Neural cell (in vitro differentiated cells): ENCODE measurements around the gene NSG1. TPM values are rescaled to one million over a fixed set of nuclear protein-coding genes. Genes with fewer than 3 reads are reported as not detected.

Source experiments
- H2AFZ ChIP-seq: fragments of 200-600, 300-800 bp; sonication (generic), shearing (Covaris generic); 2 replicates; pipeline ENCODE4 v1.6.0; 2014; ENCODE audit warnings: low read depth, mild to moderate bottlenecking, antibody characterized with exemption, low read length, moderate library complexity
- H3F3A ChIP-seq: fragments of 200-600 bp; shearing (Covaris generic); 2 replicates; pipeline ENCODE4 v1.6.1; 2016; ENCODE audit warnings: mild to moderate bottlenecking, moderate library complexity, mixed read lengths, antibody characterized with exemption, low read length; ENCODE audit not compliant: insufficient read depth, poor library complexity, severe bottlenecking
- H3K27ac ChIP-seq: fragments of 200-600, 300-800 bp; sonication (generic), shearing (Covaris generic); 2 replicates; pipeline ENCODE4 v1.5.1; 2014; ENCODE audit warnings: mild to moderate bottlenecking, low read length, moderate library complexity
- H3K27me3 ChIP-seq: fragments of 300-800, 200-600 bp; sonication (generic), shearing (Covaris generic); 2 replicates; pipeline ENCODE4 v1.6.0; 2014; ENCODE audit warnings: mild to moderate bottlenecking, low read depth, low read length, moderate library complexity; ENCODE audit not compliant: insufficient read depth
- H3K36me3 ChIP-seq: fragments of 300-800, 200-600 bp; sonication (generic), shearing (Covaris generic); 2 replicates; pipeline ENCODE4 v1.5.1; 2014; ENCODE audit warnings: mild to moderate bottlenecking, antibody characterized with exemption, low read length, moderate library complexity; ENCODE audit not compliant: insufficient read depth
- H3K4me2 ChIP-seq: fragments of 300-800, 200-600 bp; sonication (generic), shearing (Covaris generic); 2 replicates; pipeline ENCODE4 v1.6.0; 2014; ENCODE audit warnings: mild to moderate bottlenecking, low read length
- H3K4me3 ChIP-seq: fragments of 300-800, 200-600 bp; sonication (generic), shearing (Covaris generic); 2 replicates; pipeline ENCODE4 v1.5.1; 2014; ENCODE audit warnings: mild to moderate bottlenecking, low read length, moderate library complexity
- H3K79me2 ChIP-seq: fragments of 200-600 bp; shearing (Covaris generic); replicated peaks from 2 replicates; pipeline ENCODE4 v1.6.0; 2014; ENCODE audit warnings: mild to moderate bottlenecking, low read length, moderate library complexity; ENCODE audit not compliant: insufficient read depth
- H3K9ac ChIP-seq: fragments of 300-800, 200-600 bp; sonication (generic), shearing (Covaris generic); 2 replicates; pipeline ENCODE4 v1.6.1; 2016; ENCODE audit warnings: mild to moderate bottlenecking, low read length, mixed read lengths
- H3K9me2 ChIP-seq: fragments of 200-600 bp; shearing (Covaris generic); 2 replicates; pipeline ENCODE4 v1.6.1; 2016; ENCODE audit warnings: mild to moderate bottlenecking, low read length, mixed read lengths; ENCODE audit not compliant: insufficient read depth
- H3K9me3 ChIP-seq: fragments of 200-600, 300-800 bp; sonication (generic), shearing (Covaris generic); 2 replicates; pipeline ENCODE4 v1.6.1; 2016; ENCODE audit warnings: mild to moderate bottlenecking, mixed run types, low read length, moderate library complexity, mixed read lengths
- H4K20me1 ChIP-seq: fragments of 200-600 bp; shearing (Covaris generic); 2 replicates; pipeline ENCODE4 v1.6.1; 2016; ENCODE audit warnings: mild to moderate bottlenecking, mixed run types; ENCODE audit not compliant: insufficient read depth
- EP300 ChIP-seq: fragments of 450-650 bp; conservative IDR thresholded peaks from 2 replicates; pipeline ENCODE4 v1.6.1; 2014; ENCODE audit warnings: antibody characterized with exemption, mild to moderate bottlenecking, moderate library complexity; ENCODE audit not compliant: poor library complexity, severe bottlenecking
- EZH2 ChIP-seq: fragments of 200-600, 300-800 bp; shearing (Covaris generic), sonication (generic); IDR thresholded peaks from 2 replicates; pipeline ENCODE4 v1.6.1; 2014; ENCODE audit warnings: antibody characterized with exemption, low read length, borderline replicate concordance, mild to moderate bottlenecking; ENCODE audit not compliant: insufficient read depth, poor library complexity, severe bottlenecking
- MXI1 ChIP-seq: fragments of 450-650 bp; conservative IDR thresholded peaks from 2 replicates; pipeline ENCODE4 v1.6.1; 2014; ENCODE audit warnings: antibody characterized with exemption, mild to moderate bottlenecking; ENCODE audit not compliant: poor library complexity, severe bottlenecking
- POLR2AphosphoS5 ChIP-seq: IDR thresholded peaks from 2 replicates; pipeline ENCODE4 v1.6.1; 2012
- RAD21 ChIP-seq: fragments of 450-650 bp; conservative IDR thresholded peaks from 2 replicates; pipeline ENCODE4 v1.6.1; 2014; ENCODE audit warnings: antibody characterized with exemption, mild to moderate bottlenecking, moderate library complexity
- SMC3 ChIP-seq: fragments of 450-650 bp; conservative IDR thresholded peaks from 2 replicates; pipeline ENCODE4 v1.6.1; 2014; ENCODE audit warnings: antibody characterized with exemption, mild to moderate bottlenecking, moderate library complexity; ENCODE audit not compliant: poor library complexity
- TAF1 ChIP-seq: IDR thresholded peaks from 2 replicates; pipeline ENCODE4 v1.6.1; 2012; ENCODE audit warnings: low read depth
- polyA plus RNA-seq: library from polyadenylated mRNA; depleted of rRNA; stranded (reverse); fragments of >200 nt; gene quantifications from 2 replicates; pipeline ENCODE4 v1.2.3, GENCODE V29; 2014
- TF ChIP-seq, protein P1 (sequence below): fragments of 450-650 bp; IDR thresholded peaks from 2 replicates; pipeline ENCODE4 v1.5.1; 2014; ENCODE audit warnings: antibody characterized with exemption, mild to moderate bottlenecking, moderate library complexity; ENCODE audit not compliant: poor library complexity, severe bottlenecking
- TF ChIP-seq, protein P2 (sequence below): IDR thresholded peaks from 2 replicates; pipeline ENCODE4 v1.6.1; 2012; ENCODE audit warnings: borderline replicate concordance

NSG1 gene
- polyA plus RNA-seq, 1 donor from 2014 or later = 921 TPM

GRCh38 chr4:4428966-4429875 lies 42.3 kb downstream of the NSG1 start:
- H3K9me2 ChIP-seq = no peaks in the 10 kb centered on the region
- no peak overlapping the region for H3K27ac ChIP-seq
- H3K4me2 ChIP-seq = no peak overlapping the region
- no peaks in the 10 kb centered on the region for H3F3A ChIP-seq
- H2AFZ ChIP-seq = no peak overlapping the region
- H4K20me1 ChIP-seq = no peaks in the 10 kb centered on the region
- H3K4me3 ChIP-seq = no peak overlapping the region
- no peak overlapping the region for H3K9ac ChIP-seq
- no peaks in the 10 kb centered on the region for H3K36me3 ChIP-seq
- no peaks in the 10 kb centered on the region for H3K27me3 ChIP-seq
- no peaks in the 10 kb centered on the region for H3K79me2 ChIP-seq
- no peak for TF ChIP-seq POLR2AphosphoS5
- no peaks in the 10 kb centered on the region for H3K9me3 ChIP-seq

DNA sequence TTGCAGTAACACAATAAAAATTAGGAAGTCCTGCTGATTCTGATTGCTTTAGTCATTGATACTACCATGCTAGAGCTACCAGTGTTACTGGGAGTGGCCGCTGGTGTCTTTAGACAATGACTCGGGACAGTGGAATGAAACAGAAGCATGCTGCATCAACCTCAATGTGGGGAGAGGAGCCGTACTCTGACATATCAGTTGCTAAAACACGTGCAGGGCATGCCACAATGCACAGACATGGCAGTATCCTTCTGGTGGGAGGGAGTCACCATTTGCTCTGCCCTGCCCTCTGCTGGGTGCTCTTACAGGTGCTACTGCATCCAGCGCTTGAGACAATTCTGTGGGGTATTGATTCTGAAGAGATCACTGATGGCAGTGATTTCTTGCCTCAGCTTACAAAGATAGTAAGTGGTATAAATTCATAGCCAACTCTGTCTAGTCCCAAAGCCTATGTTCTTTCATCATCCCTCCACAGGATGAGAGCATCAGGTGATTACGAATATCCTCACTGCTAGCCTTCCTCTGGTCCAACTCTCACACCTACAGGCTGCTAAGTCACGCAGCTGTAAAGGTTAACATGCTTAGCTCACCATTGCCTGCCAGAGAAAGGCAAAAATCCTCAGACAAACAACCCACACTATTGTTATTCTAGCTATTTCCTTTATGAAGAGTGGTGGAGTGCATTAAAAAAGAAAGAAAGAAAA lies 43.7 kb downstream of the NSG1 start:
- no peaks in the 10 kb centered on the region for H3K79me2 ChIP-seq
- H3F3A ChIP-seq = no peaks in the 10 kb centered on the region
- H3K9me2 ChIP-seq = no peaks in the 10 kb centered on the region
- TF ChIP-seq TAF1 (no peak), SMC3 (peak; percentile 80), RAD21 (peak; percentile 66), EP300 (no peak), MXI1 (peak; percentile 90)
- TF ChIP-seq, protein P1, sequence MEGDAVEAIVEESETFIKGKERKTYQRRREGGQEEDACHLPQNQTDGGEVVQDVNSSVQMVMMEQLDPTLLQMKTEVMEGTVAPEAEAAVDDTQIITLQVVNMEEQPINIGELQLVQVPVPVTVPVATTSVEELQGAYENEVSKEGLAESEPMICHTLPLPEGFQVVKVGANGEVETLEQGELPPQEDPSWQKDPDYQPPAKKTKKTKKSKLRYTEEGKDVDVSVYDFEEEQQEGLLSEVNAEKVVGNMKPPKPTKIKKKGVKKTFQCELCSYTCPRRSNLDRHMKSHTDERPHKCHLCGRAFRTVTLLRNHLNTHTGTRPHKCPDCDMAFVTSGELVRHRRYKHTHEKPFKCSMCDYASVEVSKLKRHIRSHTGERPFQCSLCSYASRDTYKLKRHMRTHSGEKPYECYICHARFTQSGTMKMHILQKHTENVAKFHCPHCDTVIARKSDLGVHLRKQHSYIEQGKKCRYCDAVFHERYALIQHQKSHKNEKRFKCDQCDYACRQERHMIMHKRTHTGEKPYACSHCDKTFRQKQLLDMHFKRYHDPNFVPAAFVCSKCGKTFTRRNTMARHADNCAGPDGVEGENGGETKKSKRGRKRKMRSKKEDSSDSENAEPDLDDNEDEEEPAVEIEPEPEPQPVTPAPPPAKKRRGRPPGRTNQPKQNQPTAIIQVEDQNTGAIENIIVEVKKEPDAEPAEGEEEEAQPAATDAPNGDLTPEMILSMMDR = peak; percentile 72
- H3K27me3 ChIP-seq = no peaks in the 10 kb centered on the region
- H3K4me2 ChIP-seq = no peak overlapping the region
- H3K36me3 ChIP-seq = no peaks in the 10 kb centered on the region
- H2AFZ ChIP-seq = no peak overlapping the region
- no peak overlapping the region for H3K27ac ChIP-seq
- no peaks in the 10 kb centered on the region for H4K20me1 ChIP-seq
- H3K4me3 ChIP-seq = no peak overlapping the region
- H3K9me3 ChIP-seq = no peaks in the 10 kb centered on the region
- no peak overlapping the region for H3K9ac ChIP-seq

DNA sequence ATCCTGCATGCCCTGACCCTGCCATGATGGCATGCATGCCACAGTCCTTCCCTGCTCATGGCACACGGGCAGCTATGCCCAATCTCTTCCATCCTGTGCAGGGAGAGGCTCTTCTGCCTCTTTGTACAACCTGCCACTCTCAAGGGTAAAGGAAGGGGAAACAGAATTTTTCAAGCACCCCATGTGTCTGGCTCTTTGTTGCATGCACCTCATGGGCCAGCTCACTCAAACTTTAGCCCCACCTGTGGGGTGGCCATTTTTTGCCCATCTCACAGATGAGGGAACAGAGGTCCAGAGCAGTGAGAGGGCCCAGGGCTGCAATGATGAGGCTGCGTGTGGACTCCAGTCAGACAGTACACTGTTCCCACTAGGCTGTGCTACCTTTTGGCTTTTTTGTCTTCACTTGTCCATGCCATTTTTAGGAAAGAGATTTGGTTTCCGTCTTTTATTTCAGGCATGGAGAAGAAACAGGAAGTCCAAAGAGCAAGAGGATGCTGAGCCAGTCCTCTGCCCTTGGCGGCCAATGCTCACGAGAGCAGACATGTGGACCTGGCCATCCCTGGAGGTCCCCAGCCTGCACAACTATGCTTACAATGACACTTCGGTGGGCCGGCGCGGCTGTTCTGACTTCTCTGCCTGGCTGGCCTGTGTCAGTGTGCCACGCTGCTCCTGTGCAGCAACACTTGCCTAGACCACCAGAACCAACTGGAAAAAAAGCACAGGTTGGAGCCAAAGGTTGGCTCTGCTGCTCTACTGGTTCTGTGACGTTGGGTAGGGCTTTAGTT lies 45.6 kb downstream of the NSG1 start:
- Histone ChIP-seq H3K27ac (no peak overlapping the region), H3K9me3 (no peaks in the 10 kb centered on the region), H3F3A (no peaks in the 10 kb centered on the region), H3K4me2 (no peak overlapping the region), H3K27me3 (no peaks in the 10 kb centered on the region), H3K79me2 (no peaks in the 10 kb centered on the region), H2AFZ (no peak overlapping the region), H3K4me3 (no peak overlapping the region), H3K9me2 (no peaks in the 10 kb centered on the region), H3K9ac (no peak overlapping the region), H4K20me1 (no peaks in the 10 kb centered on the region), H3K36me3 (peaks cover under 1% of the 10 kb centered on the region)
- TF ChIP-seq POLR2AphosphoS5 = no peak
- no peak for TF ChIP-seq TAF1
- TF ChIP-seq MXI1 = no peak
- TF ChIP-seq EZH2 = no peak
- TF ChIP-seq, protein P1 = no peak
- no peak for TF ChIP-seq RAD21
- TF ChIP-seq, protein P2, sequence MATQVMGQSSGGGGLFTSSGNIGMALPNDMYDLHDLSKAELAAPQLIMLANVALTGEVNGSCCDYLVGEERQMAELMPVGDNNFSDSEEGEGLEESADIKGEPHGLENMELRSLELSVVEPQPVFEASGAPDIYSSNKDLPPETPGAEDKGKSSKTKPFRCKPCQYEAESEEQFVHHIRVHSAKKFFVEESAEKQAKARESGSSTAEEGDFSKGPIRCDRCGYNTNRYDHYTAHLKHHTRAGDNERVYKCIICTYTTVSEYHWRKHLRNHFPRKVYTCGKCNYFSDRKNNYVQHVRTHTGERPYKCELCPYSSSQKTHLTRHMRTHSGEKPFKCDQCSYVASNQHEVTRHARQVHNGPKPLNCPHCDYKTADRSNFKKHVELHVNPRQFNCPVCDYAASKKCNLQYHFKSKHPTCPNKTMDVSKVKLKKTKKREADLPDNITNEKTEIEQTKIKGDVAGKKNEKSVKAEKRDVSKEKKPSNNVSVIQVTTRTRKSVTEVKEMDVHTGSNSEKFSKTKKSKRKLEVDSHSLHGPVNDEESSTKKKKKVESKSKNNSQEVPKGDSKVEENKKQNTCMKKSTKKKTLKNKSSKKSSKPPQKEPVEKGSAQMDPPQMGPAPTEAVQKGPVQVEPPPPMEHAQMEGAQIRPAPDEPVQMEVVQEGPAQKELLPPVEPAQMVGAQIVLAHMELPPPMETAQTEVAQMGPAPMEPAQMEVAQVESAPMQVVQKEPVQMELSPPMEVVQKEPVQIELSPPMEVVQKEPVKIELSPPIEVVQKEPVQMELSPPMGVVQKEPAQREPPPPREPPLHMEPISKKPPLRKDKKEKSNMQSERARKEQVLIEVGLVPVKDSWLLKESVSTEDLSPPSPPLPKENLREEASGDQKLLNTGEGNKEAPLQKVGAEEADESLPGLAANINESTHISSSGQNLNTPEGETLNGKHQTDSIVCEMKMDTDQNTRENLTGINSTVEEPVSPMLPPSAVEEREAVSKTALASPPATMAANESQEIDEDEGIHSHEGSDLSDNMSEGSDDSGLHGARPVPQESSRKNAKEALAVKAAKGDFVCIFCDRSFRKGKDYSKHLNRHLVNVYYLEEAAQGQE = no peak
- TF ChIP-seq EP300 = no peak
- TF ChIP-seq SMC3 = no peak
